ENCODE measurements around the gene CRACDL.

CRACDL gene

DNA sequence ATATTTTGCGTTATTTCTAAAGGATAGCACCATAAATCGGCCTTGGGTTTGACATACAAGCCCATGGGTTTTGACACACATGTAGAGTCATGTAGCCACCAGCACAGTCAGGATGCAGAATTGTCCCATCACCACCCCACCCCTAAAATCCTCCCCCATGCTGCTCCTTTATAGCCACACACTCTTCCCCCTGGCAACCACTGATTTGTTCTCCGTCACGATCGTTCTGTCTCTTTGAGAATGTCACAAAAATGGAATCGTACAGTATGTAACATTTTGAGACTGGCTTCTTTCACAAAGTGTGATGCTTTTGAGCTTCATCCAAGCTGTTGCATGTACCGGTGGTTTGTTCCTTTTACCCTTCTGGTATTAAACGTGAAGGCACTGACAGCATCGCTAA, 39.1 kb downstream of the CRACDL start:
- TF ChIP-seq, protein P1, sequence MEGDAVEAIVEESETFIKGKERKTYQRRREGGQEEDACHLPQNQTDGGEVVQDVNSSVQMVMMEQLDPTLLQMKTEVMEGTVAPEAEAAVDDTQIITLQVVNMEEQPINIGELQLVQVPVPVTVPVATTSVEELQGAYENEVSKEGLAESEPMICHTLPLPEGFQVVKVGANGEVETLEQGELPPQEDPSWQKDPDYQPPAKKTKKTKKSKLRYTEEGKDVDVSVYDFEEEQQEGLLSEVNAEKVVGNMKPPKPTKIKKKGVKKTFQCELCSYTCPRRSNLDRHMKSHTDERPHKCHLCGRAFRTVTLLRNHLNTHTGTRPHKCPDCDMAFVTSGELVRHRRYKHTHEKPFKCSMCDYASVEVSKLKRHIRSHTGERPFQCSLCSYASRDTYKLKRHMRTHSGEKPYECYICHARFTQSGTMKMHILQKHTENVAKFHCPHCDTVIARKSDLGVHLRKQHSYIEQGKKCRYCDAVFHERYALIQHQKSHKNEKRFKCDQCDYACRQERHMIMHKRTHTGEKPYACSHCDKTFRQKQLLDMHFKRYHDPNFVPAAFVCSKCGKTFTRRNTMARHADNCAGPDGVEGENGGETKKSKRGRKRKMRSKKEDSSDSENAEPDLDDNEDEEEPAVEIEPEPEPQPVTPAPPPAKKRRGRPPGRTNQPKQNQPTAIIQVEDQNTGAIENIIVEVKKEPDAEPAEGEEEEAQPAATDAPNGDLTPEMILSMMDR (IDR thresholded peaks at IDR 0.05), result no peak

DNA sequence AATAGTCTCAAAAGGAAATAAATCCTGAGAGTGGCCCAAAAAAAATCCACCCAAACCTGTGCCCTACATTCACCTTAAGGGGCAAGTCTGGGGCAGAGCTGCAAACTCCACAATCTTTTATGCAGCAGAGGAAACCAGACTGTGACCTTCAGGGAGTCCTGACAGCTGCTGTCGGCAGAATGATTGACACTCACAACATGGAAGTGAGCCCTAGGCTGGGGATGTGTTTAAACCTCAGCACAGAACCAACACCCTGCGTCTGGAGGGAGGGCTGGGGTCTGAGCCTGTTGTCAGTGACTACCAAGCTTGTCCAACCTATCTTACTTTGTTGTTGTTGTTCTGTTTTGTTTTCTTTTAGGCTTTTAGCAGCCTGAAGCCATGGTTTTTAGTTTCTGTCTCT, 39.6 kb downstream of the CRACDL start:
- TF ChIP-seq, protein P1 (IDR thresholded peaks at IDR 0.05), result no peak

- TF ChIP-seq, protein P1 (IDR thresholded peaks at IDR 0.05), result no peak
Measured at GRCh38 chr2:98895901-98896300, 40.1 kb downstream of the CRACDL start.

- TF ChIP-seq, protein P1 (IDR thresholded peaks at IDR 0.05), result no peak
Measured at GRCh38 chr2:98895221-98895620, 40.8 kb downstream of the CRACDL start.

GRCh38 chr2:98894331-98895000, 41.6 kb downstream of the CRACDL start:
- TF ChIP-seq, protein P1 (IDR thresholded peaks at IDR 0.05), result no peak

DNA sequence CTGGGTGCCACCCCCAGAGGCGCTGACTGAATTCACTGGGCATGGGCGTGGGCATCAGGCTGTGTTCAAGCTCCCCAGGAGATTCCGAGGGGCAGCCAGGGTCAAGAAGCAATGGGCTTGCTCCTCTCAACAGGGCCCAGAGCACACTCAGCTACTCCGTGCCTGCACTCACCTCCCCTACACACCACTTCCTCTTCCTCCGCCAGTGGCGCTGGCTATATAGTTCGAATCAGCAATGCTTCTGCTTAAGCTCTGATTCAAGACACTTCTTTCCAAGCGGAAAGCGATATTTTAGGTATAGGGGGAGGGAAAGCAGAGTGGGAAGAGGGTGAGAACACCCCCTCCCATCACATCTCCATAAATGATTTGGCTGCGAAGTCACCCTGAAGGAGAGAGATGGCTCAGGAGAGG, 42.1 kb downstream of the CRACDL start:
- TF ChIP-seq, protein P1 (IDR thresholded peaks at IDR 0.05), result no peak

GRCh38 chr2:98892871-98893270, 43.2 kb downstream of the CRACDL start:
- TF ChIP-seq, protein P1 (IDR thresholded peaks at IDR 0.05), result no peak

GRCh38 chr2:98891591-98891990, 44.4 kb downstream of the CRACDL start:
- TF ChIP-seq, protein P1 (IDR thresholded peaks at IDR 0.05), result no peak
